ENCODE measurements around the gene SMYD3.

- TF ChIP-seq CTCF (IDR thresholded peaks at IDR 0.05) (no peak), POLR2AphosphoS5 (IDR thresholded peaks at IDR 0.05; ENCODE audit: insufficient read depth in 1 of 2, low read depth in 1 of 2) (no peak), POLR2A (IDR thresholded peaks at IDR 0.05) (no peak)
Measured at GRCh38 chr1:246160374-246160773, 346.7 kb downstream of the SMYD3 start.
